Testis (tissue), 5 donors: Measurements from ENCODE around the gene PMS2. TPM values are rescaled to one million over a fixed set of nuclear protein-coding genes. Genes with fewer than 3 reads are reported as not detected.
"Not testable (repeated sequence)": the region's sequence is repeated elsewhere in the genome, so short reads cannot be mapped to it uniquely, and the experiment has no call there.

Experiments used
- DNase-seq: peaks from one replicate; pipeline ENCODE4 v3.0.0-alpha.2; 2019
- H3K27ac ChIP-seq, 2 donors: fragments of 200-600 bp; sonication (generic); one replicate each; pipeline ENCODE4 v1.5.1; 2019
- H3K27me3 ChIP-seq: fragments of 200-600 bp; sonication (generic); one replicate; pipeline ENCODE4 v1.5.1; 2019
- H3K36me3 ChIP-seq: fragments of 200-600 bp; sonication (generic); one replicate; pipeline ENCODE4 v1.5.1; 2017; ENCODE audit warnings: low read depth; ENCODE audit errors: missing control alignments
- H3K4me1 ChIP-seq: fragments of 200-600 bp; sonication (generic); one replicate; pipeline ENCODE4 v1.5.1; 2019
- H3K4me3 ChIP-seq, 2 donors: fragments of 200-600 bp; sonication (generic); one replicate each; pipeline ENCODE4 v1.5.1; 2017 to 2019
- H3K9me3 ChIP-seq: fragments of 200-600 bp; sonication (generic); one replicate; pipeline ENCODE4 v1.5.1; 2017
- CTCF ChIP-seq, 3 experiments: fragments of 450-650 bp in 2 of 3; fragments of 200-600 bp in 1 of 3; sonication (generic) in 1 of 3; IDR thresholded peaks; one replicate each; pipeline ENCODE4 v1.5.1; 2016 to 2019; ENCODE audit warnings: antibody characterized with exemption in 3 of 3, mild to moderate bottlenecking in 2 of 3, moderate library complexity in 1 of 3
- POLR2A ChIP-seq: fragments of 450-650 bp; IDR thresholded peaks from one replicate; pipeline ENCODE4 v1.6.1; 2017; ENCODE audit warnings: antibody characterized with exemption, mild to moderate bottlenecking, moderate library complexity
- WGBS, 2 donors: methylation state at CpG; one replicate each; pipeline ENCODE4 v1.1.5; 2018; 5-methylcytosine and 5-hydroxymethylcytosine counted together
- intact Hi-C: fragments of 100-400 bp; cut with DNase I; formaldehyde crosslinking; loops from one replicate; pipeline ENCODE4 v1.15.1; 2023; ENCODE audit warnings: low total_unique reads
- long read RNA-seq, 2 donors: transcript quantifications; one replicate each; lab custom pipeline, GENCODE V29; 2026
- polyA plus RNA-seq: library from polyadenylated mRNA; stranded (reverse); fragments of 350-450 nt; fragmentation: Illumina TruSeq; extraction: RNeasy Lipid Tissue Mini Kit (QIAGEN cat#74804); gene quantifications from one replicate; pipeline ENCODE4 v1.2.3, GENCODE V29; 2014; ENCODE audit warnings: low read depth, low replicate concordance; ENCODE audit not compliant: insufficient read depth
- total RNA-seq, 2 donors: library from RNA; depleted of rRNA; stranded (reverse); fragments of >200 nt; gene quantifications; one replicate each; pipeline ENCODE4 v1.2.3, GENCODE V29; 2016

PMS2 gene
- total RNA-seq = 10 to 100 TPM in 1 of 2 donors, 1 to 10 TPM in 1; 9.9 to 13.3 TPM
- polyA plus RNA-seq = 9.2 TPM
- long read RNA-seq, donor 1, partial matches to known transcripts = 0 of 3 reads
- long read RNA-seq, donor 1, other reads (novel, unspliced or antisense) = 0 of 3 reads
- long read RNA-seq, donor 2, partial matches to known transcripts = 0 of 1 reads
- long read RNA-seq, donor 2, other reads (novel, unspliced or antisense) = 0 of 1 reads

GRCh38 chr7:6008668-6009611 is at the start of gene PMS2, which contains the start of gene AIMP2:
Gene PMS2, minus strand, starts transcription at chr7:6009049. Its CDS starts 30 bp downstream, at chr7:6009019.
Gene AIMP2, plus strand, starts transcription at chr7:6009272. Its CDS starts 92 bp downstream, at chr7:6009364.
- peak; percentile 99 for DNase-seq

GRCh38 chr7:6057316-6058129 is 48.7 kb upstream of the PMS2 start:
- Histone ChIP-seq H3K27ac (no peak overlapping the region), H3K4me3 (peak overlapping the region in 1 of 2 donors; percentile 80)
- intact Hi-C loops = no loop called here

More at GRCh38 chr7:6008668-6009611, at the start of gene PMS2, which contains the start of gene AIMP2:
- peaks cover 8% of the 10 kb centered on the region for H3K4me1 ChIP-seq
- peak within 1 kb of the TSS; percentile 66 to 72 for H3K4me3 ChIP-seq
- H3K27me3 ChIP-seq = no peaks in the 10 kb centered on the region
- intact Hi-C loops = no loop called here
- H3K36me3 ChIP-seq = no peaks in the 10 kb centered on the region
- peak within 1 kb of the TSS; percentile 87 to 92 for H3K27ac ChIP-seq
- 0 to 1% methylated on average over 22 to 71 of the region's 84 CpGs for WGBS, 2 donors
- H3K9me3 ChIP-seq = no peaks in the 10 kb centered on the region
- peak in 1 of 3 experiments; percentile 34 for TF ChIP-seq CTCF (IDR thresholded peaks at IDR 0.05)
- peak; percentile 14 for TF ChIP-seq POLR2A

GRCh38 chr7:6056616-6057015 is 47.8 kb upstream of the PMS2 start:
- no peaks in the 10 kb centered on the region for H3K36me3 ChIP-seq
- no peak overlapping the region for H3K4me3 ChIP-seq
- TF ChIP-seq CTCF (IDR thresholded peaks at IDR 0.05) (no peak), POLR2A (no peak)
- intact Hi-C loops = no loop called here
- DNase-seq = no peak
- WGBS, 2 donors = 35 to 56% methylated on average over 1 of the region's 1 CpG
- no peak overlapping the region for H3K27ac ChIP-seq
- H3K4me1 ChIP-seq = peaks cover 9% of the 10 kb centered on the region
- H3K9me3 ChIP-seq = no peaks in the 10 kb centered on the region
- H3K27me3 ChIP-seq = no peaks in the 10 kb centered on the region

More at GRCh38 chr7:6057316-6058129, 48.7 kb upstream of the PMS2 start:
- Histone ChIP-seq H3K36me3 (no peaks in the 10 kb centered on the region), H3K4me1 (peaks cover 9% of the 10 kb centered on the region), H3K9me3 (no peaks in the 10 kb centered on the region), H3K27me3 (no peaks in the 10 kb centered on the region)
- TF ChIP-seq CTCF (IDR thresholded peaks at IDR 0.05) = no peak
- TF ChIP-seq POLR2A = no peak
- no peak for DNase-seq
- 50 to 56% methylated on average over 14 of the region's 14 CpGs for WGBS, 2 donors

GRCh38 chr7:6051185-6051584 is 42.3 kb upstream of the PMS2 start:
- intact Hi-C loops, DNase-seq, H3K27ac ChIP-seq, H3K4me3 ChIP-seq, H3K36me3 ChIP-seq, H3K4me1 ChIP-seq, H3K9me3 ChIP-seq, H3K27me3 ChIP-seq: not testable (repeated sequence)
- WGBS, 2 donors = 92 to 98% methylated on average over 9 of the region's 9 CpGs
